Activated CD8-positive, alpha-beta T cell treated with anti-CD3 and anti-CD28 coated beads for 36 hours (primary cell): ENCODE data around the gene RRAGC. TPM values are rescaled to one million over a fixed set of nuclear protein-coding genes. Genes with fewer than 3 reads are reported as not detected.

Source experiments
- ATAC-seq: fragments of 200-7000 bp; cut with Tn5 transposase; one replicate; pipeline ENCODE4 v1.10.0; 2021; ENCODE audit warnings: mild to moderate bottlenecking, moderate library complexity
- CTCF ChIA-PET: fragments of 350-600 bp; sonication (Branson Sonifier 250); formaldehyde crosslinking; loops from one replicate; lab custom pipeline; 2021; ENCODE audit warnings: antibody characterized with exemption; lab: Charles Lee
- POLR2A ChIA-PET: fragments of 350-600 bp; sonication (Branson Sonifier 250); formaldehyde crosslinking; loops from one replicate; lab custom pipeline; 2021; ENCODE audit warnings: antibody characterized with exemption; lab: Charles Lee
- DNase-seq: peaks from one replicate; pipeline ENCODE4 v3.0.0-alpha.2; 2020
- H3K27ac Mint-ChIP-seq: one replicate; pipeline ENCODE4 v1.8.0; 2021; ENCODE audit warnings: mild to moderate bottlenecking, mixed read lengths
- H3K27me3 Mint-ChIP-seq: one replicate; pipeline ENCODE4 v1.8.0; 2021; ENCODE audit warnings: mixed read lengths
- H3K36me3 Mint-ChIP-seq: one replicate; pipeline ENCODE4 v1.8.0; 2021; ENCODE audit warnings: low read depth, mixed read lengths
- H3K4me1 Mint-ChIP-seq: one replicate; pipeline ENCODE4 v1.8.0; 2021; ENCODE audit warnings: low read depth, mixed read lengths
- H3K4me3 Mint-ChIP-seq: one replicate; pipeline ENCODE4 v1.8.0; 2021; ENCODE audit warnings: mild to moderate bottlenecking, moderate library complexity, mixed read lengths
- H3K9me3 Mint-ChIP-seq: one replicate; pipeline ENCODE4 v1.8.0; 2021; ENCODE audit warnings: mixed read lengths
- intact Hi-C: fragments of 100-400 bp; cut with micrococcal nuclease; formaldehyde crosslinking; loops from one replicate; pipeline ENCODE4 v1.10.0; 2022
- total RNA-seq, 2 experiments: library from RNA; stranded (reverse); gene quantifications; one replicate each; pipeline ENCODE4 v1.2.3, GENCODE V29; 2021
- TF ChIP-seq, protein P1 (sequence below): fragments of 200-600 bp; IDR thresholded peaks from one replicate; pipeline ENCODE4 v1.8.0; 2022; ENCODE audit warnings: antibody characterized with exemption, mild to moderate bottlenecking

Gene RRAGC
- total RNA-seq, 2 experiments from 2014 or later = 8.2 to 9.1 TPM

DNA sequence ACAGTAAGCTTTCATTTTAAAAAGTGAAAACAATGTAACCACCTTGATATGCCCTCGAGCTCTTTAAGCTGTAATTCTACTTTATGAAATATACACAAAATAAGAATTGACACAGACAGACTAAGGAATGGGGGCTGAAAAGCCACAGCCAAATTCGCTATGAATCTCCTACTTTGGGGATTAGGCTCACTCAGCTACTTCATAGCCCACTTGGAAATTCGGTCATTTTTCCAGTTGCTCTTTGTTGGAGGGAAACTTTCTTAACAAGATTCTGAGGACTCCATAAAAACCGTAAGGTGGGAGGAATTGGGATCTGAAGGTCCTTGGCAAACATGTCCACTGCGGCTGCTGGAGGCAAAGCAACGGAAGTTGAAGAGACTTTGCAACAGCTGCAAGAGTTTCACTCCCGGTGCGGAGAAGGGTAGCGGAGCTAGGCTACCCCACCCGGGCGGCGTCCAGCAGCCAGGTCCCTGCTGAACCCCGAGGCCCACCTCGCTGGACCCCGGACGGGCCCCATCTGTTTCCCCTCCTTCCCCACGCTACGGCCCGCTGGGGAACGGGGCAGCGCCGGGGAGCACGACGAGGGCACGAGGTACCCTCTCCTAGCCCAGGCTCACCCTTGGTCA lies 12.9 kb upstream of the RRAGC start:
- POLR2A ChIA-PET = interaction anchor here (0.5 to 1.9 kb wide), 2 partner anchors 10 to 155 kb away, joined by 3 to 5 read pairs; no protein-coding TSS in a partner anchor
- no peaks in the 10 kb centered on the region for H3K27me3 Mint-ChIP-seq
- peak overlapping the region; percentile 95 for H3K4me3 Mint-ChIP-seq
- H3K36me3 Mint-ChIP-seq = peaks cover 10% of the 10 kb centered on the region
- H3K9me3 Mint-ChIP-seq = no peaks in the 10 kb centered on the region
- intact Hi-C loops = loop anchor here (2.0 to 10.0 kb wide), 2 partner anchors 14 to 222 kb away; partner anchors contain the start of gene RRAGC
- TF ChIP-seq, protein P1, sequence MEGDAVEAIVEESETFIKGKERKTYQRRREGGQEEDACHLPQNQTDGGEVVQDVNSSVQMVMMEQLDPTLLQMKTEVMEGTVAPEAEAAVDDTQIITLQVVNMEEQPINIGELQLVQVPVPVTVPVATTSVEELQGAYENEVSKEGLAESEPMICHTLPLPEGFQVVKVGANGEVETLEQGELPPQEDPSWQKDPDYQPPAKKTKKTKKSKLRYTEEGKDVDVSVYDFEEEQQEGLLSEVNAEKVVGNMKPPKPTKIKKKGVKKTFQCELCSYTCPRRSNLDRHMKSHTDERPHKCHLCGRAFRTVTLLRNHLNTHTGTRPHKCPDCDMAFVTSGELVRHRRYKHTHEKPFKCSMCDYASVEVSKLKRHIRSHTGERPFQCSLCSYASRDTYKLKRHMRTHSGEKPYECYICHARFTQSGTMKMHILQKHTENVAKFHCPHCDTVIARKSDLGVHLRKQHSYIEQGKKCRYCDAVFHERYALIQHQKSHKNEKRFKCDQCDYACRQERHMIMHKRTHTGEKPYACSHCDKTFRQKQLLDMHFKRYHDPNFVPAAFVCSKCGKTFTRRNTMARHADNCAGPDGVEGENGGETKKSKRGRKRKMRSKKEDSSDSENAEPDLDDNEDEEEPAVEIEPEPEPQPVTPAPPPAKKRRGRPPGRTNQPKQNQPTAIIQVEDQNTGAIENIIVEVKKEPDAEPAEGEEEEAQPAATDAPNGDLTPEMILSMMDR = no peak
- peaks cover 26% of the 10 kb centered on the region for H3K4me1 Mint-ChIP-seq
- DNase-seq (peak; percentile 56), ATAC-seq (peak; percentile 14)
- H3K27ac Mint-ChIP-seq = peak overlapping the region; percentile 53
- CTCF ChIA-PET = interaction anchor here (0.7 to 0.8 kb wide), 2 partner anchors 16 to 160 kb away, joined by 3 read pairs; no protein-coding TSS in a partner anchor

DNA sequence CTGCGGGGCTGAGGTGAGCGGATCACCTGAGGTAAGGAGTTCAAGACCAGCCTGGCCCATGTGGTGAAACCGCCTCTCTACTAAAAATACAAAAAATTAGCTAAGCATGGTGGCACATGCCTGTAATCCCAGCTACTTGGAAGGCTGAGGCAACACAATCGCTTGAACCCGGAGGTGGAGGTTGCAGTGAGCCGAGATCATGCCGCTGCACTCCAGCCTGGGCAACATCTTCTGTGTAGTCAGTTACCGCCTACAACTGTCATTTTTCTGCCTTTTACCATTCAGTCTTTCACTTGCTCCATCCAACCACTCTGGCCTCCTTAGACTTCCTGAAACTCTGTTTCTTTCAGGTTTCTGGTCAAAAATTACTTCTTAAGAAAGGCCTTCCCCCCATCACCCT lies 11.4 kb upstream of the RRAGC start:
- DNase-seq (no peak), ATAC-seq (no peak)
- Mint-ChIP-seq H3K27me3 (no peaks in the 10 kb centered on the region), H3K27ac (no peak overlapping the region), H3K36me3 (peaks cover 17% of the 10 kb centered on the region), H3K4me1 (peaks cover 29% of the 10 kb centered on the region), H3K4me3 (no peak overlapping the region), H3K9me3 (no peaks in the 10 kb centered on the region)
- ChIA-PET POLR2A (interaction anchor here (0.6 kb wide), 1 partner anchor 165 kb away, joined by 3 read pairs; no protein-coding TSS in a partner anchor), CTCF (interaction anchor here (0.7 kb wide), 1 partner anchor 228 kb away, joined by 3 read pairs; no protein-coding TSS in a partner anchor)
- TF ChIP-seq, protein P1 = no peak
- intact Hi-C loops = loop anchor here (10.0 kb wide), 1 partner anchor 224 kb away; no protein-coding TSS in a partner anchor

DNA sequence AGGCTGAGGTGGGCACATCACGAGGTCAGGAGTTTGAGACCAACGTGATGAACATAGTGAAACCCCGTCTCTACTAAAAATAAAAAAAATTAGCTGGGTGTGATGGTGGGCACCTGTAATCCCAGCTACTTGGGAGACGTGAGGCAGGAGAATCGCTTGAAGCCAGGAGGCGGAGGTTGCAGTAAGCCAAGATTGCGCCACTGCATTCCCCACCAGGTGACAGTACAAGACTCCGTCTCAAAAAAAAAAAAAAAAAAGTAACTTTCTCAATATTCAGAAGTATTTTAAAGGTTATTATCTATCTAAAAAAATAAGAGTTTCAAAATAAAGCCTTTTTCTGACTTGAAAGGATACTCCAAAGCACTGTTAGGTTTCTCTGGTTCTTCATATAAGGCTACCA lies 7.6 kb upstream of the RRAGC start:
- peaks cover 29% of the 10 kb centered on the region for H3K4me1 Mint-ChIP-seq
- TF ChIP-seq, protein P1 = no peak
- no peak overlapping the region for H3K27ac Mint-ChIP-seq
- H3K27me3 Mint-ChIP-seq = no peaks in the 10 kb centered on the region
- CTCF ChIA-PET = no interaction called here
- intact Hi-C loops = no loop called here
- ATAC-seq (no peak), DNase-seq (no peak)
- H3K4me3 Mint-ChIP-seq = no peak overlapping the region
- peaks cover 25% of the 10 kb centered on the region for H3K36me3 Mint-ChIP-seq
- H3K9me3 Mint-ChIP-seq = no peaks in the 10 kb centered on the region
- POLR2A ChIA-PET = no interaction called here

DNA sequence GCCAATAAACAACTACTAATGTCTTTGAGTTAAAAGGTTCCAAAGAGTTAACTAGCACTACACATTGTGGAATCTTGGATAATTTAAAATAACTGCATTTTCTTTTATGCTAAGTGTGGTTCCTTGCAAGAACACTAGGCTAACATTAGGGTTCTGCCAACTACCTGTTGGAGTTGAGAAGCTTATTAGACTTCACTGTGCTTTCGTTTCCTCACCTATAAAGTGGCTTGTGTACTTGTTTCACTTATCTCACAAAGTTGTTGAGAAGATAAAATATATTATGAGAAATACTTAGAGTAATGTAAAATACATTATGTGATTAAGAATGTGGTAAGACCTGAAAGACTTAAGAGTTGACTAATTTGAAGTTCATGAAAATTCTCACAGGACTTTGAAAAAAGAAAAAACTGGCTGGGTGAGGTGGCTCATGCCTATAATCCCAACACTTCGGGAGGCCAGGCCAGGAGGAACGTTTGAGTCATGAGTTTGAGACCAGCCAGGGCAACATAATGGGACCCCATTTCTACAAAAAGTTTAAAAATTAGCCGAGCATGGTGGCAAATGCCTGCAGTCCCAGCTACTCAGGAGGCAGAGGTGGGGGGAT lies 5.6 kb upstream of the RRAGC start:
- H3K4me3 Mint-ChIP-seq = no peak overlapping the region
- intact Hi-C loops = no loop called here
- no peak overlapping the region for H3K27ac Mint-ChIP-seq
- POLR2A ChIA-PET = no interaction called here
- H3K9me3 Mint-ChIP-seq = no peaks in the 10 kb centered on the region
- TF ChIP-seq, protein P1 = no peak
- H3K27me3 Mint-ChIP-seq = no peaks in the 10 kb centered on the region
- no peak for DNase-seq
- ATAC-seq = no peak
- H3K36me3 Mint-ChIP-seq = peaks cover 23% of the 10 kb centered on the region
- CTCF ChIA-PET = interaction anchor here (1.1 kb wide), 1 partner anchor 227 kb away, joined by 3 read pairs; no protein-coding TSS in a partner anchor
- H3K4me1 Mint-ChIP-seq = peaks cover 27% of the 10 kb centered on the region

DNA sequence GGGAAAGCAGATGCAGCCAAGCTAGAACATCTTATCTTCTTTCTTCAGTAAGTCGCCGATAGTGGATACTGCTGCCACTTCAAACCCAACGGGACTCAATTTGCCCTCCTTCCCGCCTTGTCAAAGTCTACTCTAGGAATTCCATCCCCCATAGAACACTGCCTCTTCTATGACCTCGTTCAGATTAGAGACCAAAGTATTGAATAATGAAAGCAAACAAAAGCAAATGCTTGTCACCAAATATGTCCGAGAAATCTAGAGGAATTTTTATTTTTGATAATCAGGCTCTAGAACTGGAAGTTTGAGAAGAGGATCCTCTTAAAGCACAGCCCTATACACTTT lies 853 bp upstream of the RRAGC start:
- DNase-seq (no peak), ATAC-seq (no peak)
- no peaks in the 10 kb centered on the region for H3K27me3 Mint-ChIP-seq
- intact Hi-C loops = no loop called here
- peaks cover 17% of the 10 kb centered on the region for H3K36me3 Mint-ChIP-seq
- H3K9me3 Mint-ChIP-seq = no peaks in the 10 kb centered on the region
- POLR2A ChIA-PET = no interaction called here
- CTCF ChIA-PET = interaction anchor here (0.6 kb wide), 1 partner anchor 13 kb away, joined by 3 read pairs; the partner anchor contains the start of gene MYCBP
- H3K4me1 Mint-ChIP-seq = peaks cover 37% of the 10 kb centered on the region
- TF ChIP-seq, protein P1 = no peak
- peak overlapping the region; percentile 44 for H3K27ac Mint-ChIP-seq
- H3K4me3 Mint-ChIP-seq = peak overlapping the region; percentile 86
